Measurements from ENCODE around the gene ATG5. TPM values are rescaled to one million over a fixed set of nuclear protein-coding genes. Genes with fewer than 3 reads are reported as not detected.

ATG5 gene
- polyA plus RNA-seq, 1 donor from 2014 or later: 45.5 TPM

GRCh38 chr6:106170030-106170791 lies 155.3 kb downstream of the ATG5 start:
- no peak overlapping the region for H3K4me2 ChIP-seq (ENCODE audit: low read length)
- H2AFZ ChIP-seq (ENCODE audit: low read depth, low read length): no peak overlapping the region
- TF ChIP-seq, protein P1, sequence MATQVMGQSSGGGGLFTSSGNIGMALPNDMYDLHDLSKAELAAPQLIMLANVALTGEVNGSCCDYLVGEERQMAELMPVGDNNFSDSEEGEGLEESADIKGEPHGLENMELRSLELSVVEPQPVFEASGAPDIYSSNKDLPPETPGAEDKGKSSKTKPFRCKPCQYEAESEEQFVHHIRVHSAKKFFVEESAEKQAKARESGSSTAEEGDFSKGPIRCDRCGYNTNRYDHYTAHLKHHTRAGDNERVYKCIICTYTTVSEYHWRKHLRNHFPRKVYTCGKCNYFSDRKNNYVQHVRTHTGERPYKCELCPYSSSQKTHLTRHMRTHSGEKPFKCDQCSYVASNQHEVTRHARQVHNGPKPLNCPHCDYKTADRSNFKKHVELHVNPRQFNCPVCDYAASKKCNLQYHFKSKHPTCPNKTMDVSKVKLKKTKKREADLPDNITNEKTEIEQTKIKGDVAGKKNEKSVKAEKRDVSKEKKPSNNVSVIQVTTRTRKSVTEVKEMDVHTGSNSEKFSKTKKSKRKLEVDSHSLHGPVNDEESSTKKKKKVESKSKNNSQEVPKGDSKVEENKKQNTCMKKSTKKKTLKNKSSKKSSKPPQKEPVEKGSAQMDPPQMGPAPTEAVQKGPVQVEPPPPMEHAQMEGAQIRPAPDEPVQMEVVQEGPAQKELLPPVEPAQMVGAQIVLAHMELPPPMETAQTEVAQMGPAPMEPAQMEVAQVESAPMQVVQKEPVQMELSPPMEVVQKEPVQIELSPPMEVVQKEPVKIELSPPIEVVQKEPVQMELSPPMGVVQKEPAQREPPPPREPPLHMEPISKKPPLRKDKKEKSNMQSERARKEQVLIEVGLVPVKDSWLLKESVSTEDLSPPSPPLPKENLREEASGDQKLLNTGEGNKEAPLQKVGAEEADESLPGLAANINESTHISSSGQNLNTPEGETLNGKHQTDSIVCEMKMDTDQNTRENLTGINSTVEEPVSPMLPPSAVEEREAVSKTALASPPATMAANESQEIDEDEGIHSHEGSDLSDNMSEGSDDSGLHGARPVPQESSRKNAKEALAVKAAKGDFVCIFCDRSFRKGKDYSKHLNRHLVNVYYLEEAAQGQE (IDR thresholded peaks at IDR 0.05; ENCODE audit: borderline replicate concordance): no peak
- TF ChIP-seq TAF1 (IDR thresholded peaks at IDR 0.05; ENCODE audit: low read depth) (no peak), MXI1 (conservative IDR thresholded peaks at IDR 0.05; ENCODE audit: poor library complexity, severe bottlenecking) (no peak), RAD21 (conservative IDR thresholded peaks at IDR 0.05) (no peak), CTCF (IDR thresholded peaks at IDR 0.05; ENCODE audit: poor library complexity, severe bottlenecking) (no peak), POLR2AphosphoS5 (IDR thresholded peaks at IDR 0.05) (no peak), EP300 (conservative IDR thresholded peaks at IDR 0.05; ENCODE audit: poor library complexity, severe bottlenecking) (no peak), EZH2 (IDR thresholded peaks at IDR 0.05; ENCODE audit: borderline replicate concordance, insufficient read depth, low read length, poor library complexity, severe bottlenecking) (no peak), SMC3 (conservative IDR thresholded peaks at IDR 0.05; ENCODE audit: poor library complexity) (no peak)
- no peak overlapping the region for H3K4me3 ChIP-seq (ENCODE audit: low read length)
- no peaks in the 10 kb centered on the region for H3F3A ChIP-seq (ENCODE audit: insufficient read depth, low read length, poor library complexity, severe bottlenecking)
- H3K27me3 ChIP-seq (ENCODE audit: insufficient read depth, low read depth, low read length): no peaks in the 10 kb centered on the region
- H3K9me2 ChIP-seq (ENCODE audit: insufficient read depth, low read length): no peaks in the 10 kb centered on the region
- no peaks in the 10 kb centered on the region for H3K79me2 ChIP-seq (replicated peaks; ENCODE audit: insufficient read depth, low read length)
- H3K36me3 ChIP-seq (ENCODE audit: insufficient read depth, low read length): no peaks in the 10 kb centered on the region
- no peak overlapping the region for H3K9ac ChIP-seq (ENCODE audit: low read length)
- H3K9me3 ChIP-seq (ENCODE audit: low read length): no peaks in the 10 kb centered on the region
- H4K20me1 ChIP-seq (ENCODE audit: insufficient read depth): no peaks in the 10 kb centered on the region
- no peak overlapping the region for H3K27ac ChIP-seq (ENCODE audit: low read length)

DNA sequence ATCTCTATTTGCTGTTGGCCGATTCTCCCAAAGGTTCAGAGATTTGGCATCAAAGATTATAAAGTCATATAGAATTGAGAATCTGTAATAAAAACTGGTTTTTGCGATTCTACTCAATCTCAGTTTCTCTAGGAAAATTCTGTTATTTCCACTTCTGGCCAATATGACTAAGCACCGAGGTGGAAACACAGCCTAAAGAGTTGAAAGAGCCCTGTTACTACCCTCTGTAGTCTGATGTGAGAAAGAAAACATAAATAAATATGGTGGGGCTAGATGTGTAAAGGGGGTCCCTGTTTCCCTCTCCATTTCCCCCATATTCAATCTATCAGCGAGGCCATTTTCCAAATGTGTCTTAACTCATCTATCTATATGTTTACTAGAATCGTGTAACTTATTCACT lies 156.0 kb downstream of the ATG5 start:
- Histone ChIP-seq H3K9me2 (ENCODE audit: insufficient read depth, low read length) (no peaks in the 10 kb centered on the region), H3K9me3 (ENCODE audit: low read length) (no peaks in the 10 kb centered on the region), H3K27me3 (ENCODE audit: insufficient read depth, low read depth, low read length) (no peaks in the 10 kb centered on the region), H3K4me2 (ENCODE audit: low read length) (no peak overlapping the region), H3K4me3 (ENCODE audit: low read length) (no peak overlapping the region), H4K20me1 (ENCODE audit: insufficient read depth) (no peaks in the 10 kb centered on the region), H3K27ac (ENCODE audit: low read length) (no peak overlapping the region), H3K9ac (ENCODE audit: low read length) (no peak overlapping the region), H3K36me3 (ENCODE audit: insufficient read depth, low read length) (no peaks in the 10 kb centered on the region), H2AFZ (ENCODE audit: low read depth, low read length) (no peak overlapping the region), H3K79me2 (replicated peaks; ENCODE audit: insufficient read depth, low read length) (no peaks in the 10 kb centered on the region), H3F3A (ENCODE audit: insufficient read depth, low read length, poor library complexity, severe bottlenecking) (no peaks in the 10 kb centered on the region)
- no peak for TF ChIP-seq CTCF (IDR thresholded peaks at IDR 0.05; ENCODE audit: poor library complexity, severe bottlenecking)
- TF ChIP-seq MXI1 (conservative IDR thresholded peaks at IDR 0.05; ENCODE audit: poor library complexity, severe bottlenecking): no peak
- TF ChIP-seq SMC3 (conservative IDR thresholded peaks at IDR 0.05; ENCODE audit: poor library complexity): no peak
- TF ChIP-seq POLR2AphosphoS5 (IDR thresholded peaks at IDR 0.05): no peak
- TF ChIP-seq RAD21 (conservative IDR thresholded peaks at IDR 0.05): no peak
- TF ChIP-seq EP300 (conservative IDR thresholded peaks at IDR 0.05; ENCODE audit: poor library complexity, severe bottlenecking): no peak
- no peak for TF ChIP-seq EZH2 (IDR thresholded peaks at IDR 0.05; ENCODE audit: borderline replicate concordance, insufficient read depth, low read length, poor library complexity, severe bottlenecking)
- TF ChIP-seq TAF1 (IDR thresholded peaks at IDR 0.05; ENCODE audit: low read depth): no peak
- TF ChIP-seq, protein P1 (IDR thresholded peaks at IDR 0.05; ENCODE audit: borderline replicate concordance): no peak

All from neural cell (in vitro differentiated cells).